HL-60 (cell line): ENCODE measurements around the gene TRIM9.

Experiments
- DNase-seq, 2 experiments: peaks; one replicate each; pipeline ENCODE4 v3.0.0-alpha.2; 2010 to 2020; ENCODE audit warnings: low read depth in 1 of 2, low spot score in 1 of 2
- H3K27ac ChIP-seq: fragments of 250-450 bp; sonication (Bioruptor Pico); replicated peaks from 2 replicates; pipeline ENCODE4 v1.5.1; 2020; ENCODE audit warnings: mild to moderate bottlenecking, moderate library complexity
- H3K27me3 ChIP-seq: fragments of 250-450 bp; sonication (Bioruptor Pico); 2 replicates; pipeline ENCODE4 v1.5.1; 2021; ENCODE audit warnings: mild to moderate bottlenecking, moderate library complexity; ENCODE audit not compliant: insufficient read depth, poor library complexity, severe bottlenecking
- H3K4me3 ChIP-seq: replicated peaks from 2 replicates; pipeline ENCODE4 v1.5.1; 2011; ENCODE audit warnings: mild to moderate bottlenecking, control low read depth, low read length; ENCODE audit not compliant: insufficient read depth
- CTCF ChIP-seq: IDR thresholded peaks from one replicate; pipeline ENCODE4 v1.5.1; 2011; ENCODE audit warnings: low read length, control low read depth, inconsistent platforms; ENCODE audit not compliant: insufficient read depth
- GABPA ChIP-seq: IDR thresholded peaks from 2 replicates; pipeline ENCODE4 v1.6.1; 2012; ENCODE audit warnings: low read depth
- POLR2AphosphoS5 ChIP-seq: IDR thresholded peaks from 2 replicates; pipeline ENCODE4 v1.6.1; 2012; ENCODE audit warnings: low read depth
- REST ChIP-seq: IDR thresholded peaks from 2 replicates; pipeline ENCODE4 v1.6.1; 2012; ENCODE audit warnings: low read depth; ENCODE audit not compliant: insufficient replicate concordance
- SPI1 ChIP-seq: IDR thresholded peaks from 2 replicates; pipeline ENCODE4 v1.6.1; 2012; ENCODE audit warnings: low read depth, mild to moderate bottlenecking, borderline replicate concordance

The TRIM9 gene

DNA sequence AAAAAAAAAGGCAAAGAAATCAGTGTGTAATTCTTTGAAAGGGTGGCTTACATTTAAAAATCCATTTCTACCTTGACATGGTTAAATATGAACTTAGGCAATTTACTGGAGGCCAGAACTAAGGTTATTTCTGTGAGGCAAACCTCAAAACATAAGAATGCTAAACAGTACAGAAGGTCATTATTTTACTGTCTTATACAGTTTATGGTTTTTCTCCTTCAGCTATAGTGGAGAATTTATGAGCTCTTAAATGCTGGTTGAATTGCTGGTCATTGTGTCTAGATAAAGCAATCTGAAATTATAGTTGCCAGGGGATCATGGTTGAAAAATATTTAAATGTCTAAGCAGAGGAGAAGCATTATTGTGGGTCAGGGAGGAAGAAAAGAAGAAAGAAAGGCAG lies 70.5 kb downstream of the TRIM9 start:
- Histone ChIP-seq H3K27ac (no peak overlapping the region), H3K27me3 (no peaks in the 10 kb centered on the region), H3K4me3 (no peak overlapping the region)
- TF ChIP-seq CTCF (no peak), REST (no peak), GABPA (no peak), POLR2AphosphoS5 (no peak), SPI1 (no peak)
- no peak for DNase-seq

DNA sequence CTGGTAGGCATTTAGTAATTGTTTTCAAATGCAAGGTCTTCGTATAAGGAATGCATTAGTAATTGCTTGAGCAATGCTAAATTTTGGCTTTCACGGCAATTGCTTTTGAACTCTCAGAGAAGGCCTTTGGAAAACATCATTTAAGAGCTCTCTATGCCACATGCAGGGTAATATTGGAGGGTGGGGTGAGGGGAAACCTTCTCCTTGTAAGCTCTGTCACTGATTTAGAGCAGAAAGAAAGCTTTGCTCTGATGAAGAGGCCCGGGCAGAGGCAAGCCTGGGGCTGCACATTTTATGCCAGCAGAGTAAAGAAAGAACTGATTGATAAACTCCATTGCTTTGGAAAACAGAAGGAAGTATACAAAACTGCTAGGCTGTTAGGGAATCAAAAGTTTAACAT lies 70.9 kb downstream of the TRIM9 start:
- Histone ChIP-seq H3K4me3 (no peak overlapping the region), H3K27me3 (no peaks in the 10 kb centered on the region), H3K27ac (no peak overlapping the region)
- no peak for DNase-seq
- TF ChIP-seq SPI1 (no peak), GABPA (no peak), REST (no peak), CTCF (no peak), POLR2AphosphoS5 (no peak)

GRCh38 chr14:51022769-51023168 lies 72.1 kb downstream of the TRIM9 start:
- DNase-seq = no peak
- no peak overlapping the region for H3K4me3 ChIP-seq
- H3K27me3 ChIP-seq = no peaks in the 10 kb centered on the region
- H3K27ac ChIP-seq = no peak overlapping the region
- TF ChIP-seq SPI1 = no peak

DNA sequence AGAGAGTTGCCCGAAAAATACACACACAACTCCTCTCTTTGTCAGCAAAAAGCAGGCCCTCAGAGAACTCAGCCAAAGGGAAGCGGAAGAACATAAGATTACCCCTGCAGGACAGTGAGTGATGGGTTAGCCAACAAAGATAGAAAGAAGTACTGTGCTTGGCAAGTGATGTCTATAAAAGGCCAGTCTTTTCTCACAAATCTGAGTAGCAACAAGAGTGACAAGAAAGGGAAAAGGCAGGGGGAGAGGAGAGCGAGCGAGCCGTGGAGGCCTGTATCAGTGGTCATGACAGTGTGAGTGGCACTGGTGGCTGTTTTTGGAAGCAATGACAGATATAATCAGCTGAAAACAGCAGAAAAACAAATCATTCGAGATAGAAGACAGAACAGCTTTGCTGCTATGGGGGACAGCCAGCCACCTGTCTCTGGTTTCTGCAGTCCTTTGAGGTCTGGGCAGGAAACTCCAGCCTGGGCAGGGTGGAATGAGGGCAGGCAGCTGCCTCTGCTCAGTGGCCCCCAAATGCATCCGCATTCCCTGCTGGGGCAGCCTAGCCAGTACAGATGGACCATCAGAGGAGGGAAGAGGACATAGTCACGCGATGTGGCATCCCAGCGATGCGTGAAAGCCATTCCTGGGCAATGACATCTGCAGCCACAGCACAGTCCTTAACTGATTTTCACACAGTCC lies 74.7 kb downstream of the TRIM9 start:
- no peak for DNase-seq
- Histone ChIP-seq H3K4me3 (no peak overlapping the region), H3K27ac (no peak overlapping the region), H3K27me3 (no peaks in the 10 kb centered on the region)
- TF ChIP-seq GABPA (no peak), CTCF (no peak), SPI1 (no peak), REST (no peak), POLR2AphosphoS5 (no peak)
